ENCODE data around the gene PAPOLA.
A peak's percentile ranks its signal among the peaks of the same experiment; 100 is the strongest.

PAPOLA gene

GRCh38 chr14:96538097-96538989, 36.2 kb downstream of the PAPOLA start:
- no peak overlapping the region for H3K4me3 ChIP-seq (ENCODE audit: low read depth, low read length)
- DNase-seq (ENCODE audit: low read depth) = no peak

- no peak for DNase-seq (ENCODE audit: low read depth)
These were observed 36.8 kb downstream of the PAPOLA start for GRCh38 chr14:96538990-96539317.

GRCh38 chr14:96554315-96554910, 52.2 kb downstream of the PAPOLA start:
- no peak overlapping the region for H3K4me3 ChIP-seq (ENCODE audit: low read depth, low read length)
- no peak for DNase-seq (ENCODE audit: low read depth)

More at GRCh38 chr14:96538990-96539317, 36.8 kb downstream of the PAPOLA start:
- no peak overlapping the region for H3K4me3 ChIP-seq (ENCODE audit: low read depth, low read length)

- H3K4me3 ChIP-seq (ENCODE audit: low read depth, low read length) = no peak overlapping the region
- no peak for DNase-seq (ENCODE audit: low read depth)
These were observed 57.4 kb downstream of the PAPOLA start for GRCh38 chr14:96559571-96559970.

GRCh38 chr14:96564389-96564788, 62.2 kb downstream of the PAPOLA start:
- DNase-seq (ENCODE audit: low read depth) = no peak
- H3K4me3 ChIP-seq (ENCODE audit: low read depth, low read length) = no peak overlapping the region

- H3K4me3 ChIP-seq (ENCODE audit: low read depth, low read length) = no peak overlapping the region
- no peak for DNase-seq (ENCODE audit: low read depth)
These were observed 63.6 kb downstream of the PAPOLA start for GRCh38 chr14:96565811-96566210.

- no peak for DNase-seq (ENCODE audit: low read depth)
- H3K4me3 ChIP-seq (ENCODE audit: low read depth, low read length) = no peak overlapping the region
These were observed 65.2 kb downstream of the PAPOLA start for GRCh38 chr14:96567289-96567899.

- no peak for DNase-seq (ENCODE audit: low read depth)
- H3K4me3 ChIP-seq (ENCODE audit: low read depth, low read length) = no peak overlapping the region
These were observed 66.4 kb downstream of the PAPOLA start for GRCh38 chr14:96568621-96569020.

GRCh38 chr14:96571311-96571710, 69.1 kb downstream of the PAPOLA start:
- no peak for DNase-seq (ENCODE audit: low read depth)
- H3K4me3 ChIP-seq (ENCODE audit: low read depth, low read length) = no peak overlapping the region

- no peak overlapping the region for H3K4me3 ChIP-seq (ENCODE audit: low read depth, low read length)
- DNase-seq (ENCODE audit: low read depth) = no peak
These were observed 71.4 kb downstream of the PAPOLA start for GRCh38 chr14:96573473-96574100.

- no peak overlapping the region for H3K4me3 ChIP-seq (ENCODE audit: low read depth, low read length)
- DNase-seq (ENCODE audit: low read depth) = peak; percentile 32
These were observed 72.0 kb downstream of the PAPOLA start for GRCh38 chr14:96574171-96574632.

- no peak overlapping the region for H3K4me3 ChIP-seq (ENCODE audit: low read depth, low read length)
- peak; percentile 64 for DNase-seq (ENCODE audit: low read depth)
These were observed 72.8 kb downstream of the PAPOLA start for GRCh38 chr14:96574633-96575632.

- H3K4me3 ChIP-seq (ENCODE audit: low read depth, low read length) = no peak overlapping the region
- no peak for DNase-seq (ENCODE audit: low read depth)
These were observed 74.2 kb downstream of the PAPOLA start for GRCh38 chr14:96576359-96576758.

GRCh38 chr14:96576937-96577336, 74.8 kb downstream of the PAPOLA start:
- DNase-seq (ENCODE audit: low read depth) = no peak
- no peak overlapping the region for H3K4me3 ChIP-seq (ENCODE audit: low read depth, low read length)

- no peak overlapping the region for H3K4me3 ChIP-seq (ENCODE audit: low read depth, low read length)
- no peak for DNase-seq (ENCODE audit: low read depth)
These were observed 76.4 kb downstream of the PAPOLA start for GRCh38 chr14:96578619-96579018.

GRCh38 chr14:96579358-96579757, 77.2 kb downstream of the PAPOLA start:
- H3K4me3 ChIP-seq (ENCODE audit: low read depth, low read length) = no peak overlapping the region
- no peak for DNase-seq (ENCODE audit: low read depth)

- no peak overlapping the region for H3K4me3 ChIP-seq (ENCODE audit: low read depth, low read length)
- DNase-seq (ENCODE audit: low read depth) = no peak
These were observed 77.7 kb downstream of the PAPOLA start for GRCh38 chr14:96579855-96580254.

GRCh38 chr14:96580566-96580965, 78.4 kb downstream of the PAPOLA start:
- DNase-seq (ENCODE audit: low read depth) = no peak
- H3K4me3 ChIP-seq (ENCODE audit: low read depth, low read length) = no peak overlapping the region

- DNase-seq (ENCODE audit: low read depth) = no peak
- no peak overlapping the region for H3K4me3 ChIP-seq (ENCODE audit: low read depth, low read length)
These were observed 78.8 kb downstream of the PAPOLA start for GRCh38 chr14:96581026-96581425.

Measured in skeletal muscle cell (primary cell).